Non-pigmented ciliary epithelial cell (primary cell): ENCODE measurements around the gene PTRH1.
"Not testable (repeated sequence)": the region's sequence is repeated elsewhere in the genome, so short reads cannot be mapped to it uniquely, and the experiment has no call there.

Source experiments
- DNase-seq: peaks from one replicate; pipeline ENCODE4 v3.0.0-alpha.2; 2010; ENCODE audit warnings: low read depth

PTRH1 gene, protein sequence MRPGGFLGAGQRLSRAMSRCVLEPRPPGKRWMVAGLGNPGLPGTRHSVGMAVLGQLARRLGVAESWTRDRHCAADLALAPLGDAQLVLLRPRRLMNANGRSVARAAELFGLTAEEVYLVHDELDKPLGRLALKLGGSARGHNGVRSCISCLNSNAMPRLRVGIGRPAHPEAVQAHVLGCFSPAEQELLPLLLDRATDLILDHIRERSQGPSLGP

DNA sequence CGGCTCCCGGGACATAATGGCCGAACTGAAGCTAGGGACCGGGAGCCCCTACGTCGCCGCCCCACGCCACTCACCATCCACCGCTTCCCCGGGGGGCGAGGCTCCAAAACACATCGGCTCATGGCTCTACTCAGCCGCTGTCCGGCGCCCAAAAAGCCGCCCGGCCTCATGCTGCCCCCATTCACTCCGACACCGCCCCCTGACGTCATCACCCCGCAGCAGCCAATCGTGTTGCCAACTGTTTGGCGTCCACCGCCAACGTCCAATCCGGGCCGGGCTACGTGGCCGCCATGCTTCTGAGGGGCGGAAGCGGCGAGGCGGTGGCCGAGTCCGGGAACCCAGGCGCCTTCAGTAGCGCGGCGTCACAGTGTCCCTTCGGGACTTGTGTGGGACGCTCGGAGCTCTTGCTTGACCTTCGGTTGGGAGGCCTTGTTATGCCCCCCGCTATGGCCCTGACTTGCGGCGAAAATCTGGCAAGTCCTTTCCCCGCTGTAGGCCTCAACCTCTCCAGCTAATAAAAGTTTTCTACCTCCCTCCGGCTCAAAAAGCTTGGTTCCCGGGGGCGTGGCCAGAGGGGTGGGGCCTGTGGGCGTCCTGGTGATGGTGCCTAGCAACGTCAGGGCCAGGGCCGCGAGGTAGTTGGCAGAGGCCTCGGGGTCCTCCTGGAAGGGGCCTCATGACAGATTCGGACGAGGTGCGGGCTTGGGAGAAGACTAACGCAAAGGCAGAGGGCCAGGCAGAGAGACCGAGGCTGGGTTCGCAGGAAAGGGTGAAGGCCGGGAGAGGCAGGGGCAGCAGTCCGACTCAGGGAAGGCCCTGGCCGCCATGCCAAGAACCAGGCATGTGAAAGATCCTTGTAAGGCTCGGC is at the start of gene PTRH1, which contains the start of gene TTC16:
PTRH1 (minus strand) TSS at position 194 of the 868 bp plus-strand sequence; CDS start at position 170, 24 bp downstream.
TTC16 (plus strand) TSS at position 610 of the 868 bp plus-strand sequence; CDS start at position 677, 67 bp downstream.
- peak; percentile 50 for DNase-seq

DNA sequence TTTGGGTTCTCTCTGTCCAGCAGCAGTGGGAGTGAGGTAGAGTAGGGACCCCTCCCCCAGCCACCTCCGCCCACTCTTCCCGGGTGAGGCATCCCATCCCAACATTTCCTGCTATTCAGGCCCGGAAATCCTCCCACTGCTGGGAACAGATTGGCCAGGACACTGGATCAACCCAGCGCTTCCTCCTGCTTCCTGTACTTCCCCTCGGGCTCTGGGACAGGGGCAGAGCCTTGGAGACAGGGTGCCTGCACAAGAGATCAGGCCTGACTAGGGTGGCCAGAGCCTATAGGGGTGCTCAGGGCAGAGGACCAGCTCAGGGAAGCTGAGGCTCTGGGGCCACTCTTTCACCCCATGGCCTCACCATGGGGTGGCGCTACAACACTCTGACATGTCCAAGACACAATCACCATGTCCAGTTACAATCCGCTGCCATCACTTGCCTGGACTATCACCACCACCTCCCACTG is 48.5 kb upstream of the PTRH1 start:
- DNase-seq, result no peak

DNA sequence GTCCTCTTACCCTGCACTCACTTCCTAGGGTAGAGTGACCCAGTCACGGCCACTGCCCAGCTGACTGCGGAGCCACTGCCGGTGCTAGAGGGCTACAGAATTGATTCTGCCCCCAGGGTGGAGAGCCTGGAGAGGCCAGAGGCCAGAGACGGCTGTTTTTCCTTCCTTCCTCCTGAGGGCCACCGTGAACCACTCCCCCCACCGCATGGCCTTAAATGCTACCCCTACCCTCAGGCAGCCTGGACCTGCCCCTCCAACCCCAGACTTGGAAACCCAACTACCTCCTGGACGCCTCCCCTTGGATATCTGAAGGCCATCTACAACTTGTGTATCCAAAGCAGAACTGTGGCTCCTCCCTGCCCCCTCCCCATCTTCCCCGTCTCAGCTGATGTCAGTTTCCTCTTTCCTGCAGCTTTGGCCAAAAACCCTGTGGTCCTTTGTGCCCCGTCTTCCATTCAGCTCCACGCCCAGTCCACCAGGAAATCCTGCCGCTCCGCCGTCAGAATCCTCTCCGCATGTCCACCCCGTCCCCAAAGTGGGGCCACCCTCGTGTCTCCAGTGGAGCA is 46.7 kb upstream of the PTRH1 start:
- DNase-seq, result no peak

DNA sequence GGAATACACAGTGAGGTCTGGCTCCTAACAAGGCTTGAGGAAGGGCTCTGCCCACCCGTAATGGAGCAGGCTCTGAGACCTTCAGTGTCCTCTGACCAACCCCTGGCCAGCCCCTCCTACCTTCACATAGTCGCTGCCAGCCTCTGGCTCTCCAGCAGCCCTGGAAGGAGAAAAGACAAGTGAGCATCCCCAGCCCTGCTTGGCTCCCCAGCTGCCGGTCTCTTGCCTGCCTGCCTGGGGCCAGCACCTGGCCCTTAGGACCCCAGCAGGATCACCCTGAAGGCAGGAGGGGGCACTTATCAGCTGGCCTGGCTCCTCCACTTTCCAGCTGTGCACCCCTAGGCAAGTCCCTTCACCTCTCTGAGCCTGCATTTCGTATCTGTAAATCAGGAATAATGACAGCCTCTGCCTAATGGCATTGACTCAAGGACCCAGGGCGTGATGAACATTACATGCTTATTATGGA is 46.1 kb upstream of the PTRH1 start:
- no peak for DNase-seq

DNA sequence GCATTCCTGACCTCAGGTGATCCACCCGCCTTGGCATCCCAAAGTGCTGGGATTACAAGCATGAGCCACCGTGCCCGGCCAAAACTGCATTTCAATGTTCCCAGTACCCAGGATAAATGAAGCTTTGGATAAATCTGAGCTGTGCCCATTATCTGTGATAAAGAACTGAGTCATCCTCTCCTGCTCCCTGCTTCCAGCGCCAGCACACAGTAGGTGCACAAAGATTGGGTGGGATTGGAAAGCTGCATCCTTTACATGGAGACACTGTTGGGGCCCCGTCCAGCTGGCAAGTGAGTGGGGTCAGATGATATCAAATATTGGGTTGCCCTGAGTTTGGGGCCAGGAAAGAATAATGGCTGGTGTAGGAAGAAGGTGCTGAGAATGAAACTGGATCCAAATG is 45.6 kb upstream of the PTRH1 start:
- DNase-seq, result no peak

DNA sequence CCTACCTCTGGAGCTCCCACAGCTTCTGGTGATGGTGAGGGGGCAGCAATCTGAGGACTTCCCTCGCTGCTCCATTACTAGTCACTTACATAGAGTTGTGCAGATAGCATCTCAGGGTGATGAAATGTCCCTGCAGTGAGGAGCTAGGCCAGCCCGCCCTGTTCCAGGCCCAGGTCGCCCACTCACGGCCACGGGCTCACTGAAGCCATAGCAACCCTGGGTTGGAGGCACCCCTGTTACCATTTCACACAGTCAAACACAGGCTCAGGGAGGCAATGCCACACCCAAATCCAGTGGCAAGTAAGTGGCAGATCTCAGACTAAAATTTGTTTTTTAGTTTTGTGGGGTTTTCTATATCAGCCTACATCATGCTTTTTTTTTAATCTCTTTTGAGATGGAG is 43.4 kb upstream of the PTRH1 start:
- DNase-seq, result no peak

DNA sequence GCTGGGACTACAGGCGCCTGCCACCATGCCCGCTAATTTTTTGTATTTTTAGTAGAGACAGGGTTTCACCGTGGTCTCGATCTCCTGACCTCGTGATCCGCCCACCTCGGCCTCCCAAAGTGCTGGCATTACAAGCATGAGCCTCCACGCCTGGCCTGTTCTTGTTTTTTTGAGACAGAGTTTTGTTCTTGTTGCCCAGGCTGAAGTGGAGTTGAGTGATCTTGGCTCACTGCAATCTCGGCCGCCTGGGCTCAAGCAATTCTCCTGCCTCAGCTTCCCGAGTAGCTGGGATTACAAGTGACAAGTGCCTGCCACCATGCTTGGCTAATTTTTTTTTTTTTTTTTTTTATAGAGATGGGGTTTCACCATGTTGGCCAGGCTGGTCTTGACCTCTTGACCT is 41.3 kb upstream of the PTRH1 start:
- not testable (repeated sequence) for DNase-seq

DNA sequence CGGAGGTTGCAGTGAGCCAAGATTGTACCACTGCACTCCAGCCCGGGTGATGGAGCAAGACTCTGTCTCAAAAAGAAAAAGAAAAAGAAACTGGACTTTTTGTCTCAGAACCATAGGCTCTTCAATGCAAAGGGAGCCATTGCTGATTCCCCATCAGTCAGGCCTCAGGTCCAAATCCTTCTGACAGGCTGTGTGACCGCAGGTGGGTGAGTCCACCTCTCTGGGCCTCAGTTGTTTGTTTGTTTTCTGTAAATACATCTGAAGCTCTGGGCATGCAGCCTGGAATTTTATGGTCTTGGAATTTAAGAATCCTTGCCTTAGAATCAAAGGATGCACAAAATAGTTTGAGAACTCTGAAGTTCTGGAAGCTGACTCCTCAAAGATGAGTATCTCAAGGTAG is 40.8 kb upstream of the PTRH1 start:
- no peak for DNase-seq

DNA sequence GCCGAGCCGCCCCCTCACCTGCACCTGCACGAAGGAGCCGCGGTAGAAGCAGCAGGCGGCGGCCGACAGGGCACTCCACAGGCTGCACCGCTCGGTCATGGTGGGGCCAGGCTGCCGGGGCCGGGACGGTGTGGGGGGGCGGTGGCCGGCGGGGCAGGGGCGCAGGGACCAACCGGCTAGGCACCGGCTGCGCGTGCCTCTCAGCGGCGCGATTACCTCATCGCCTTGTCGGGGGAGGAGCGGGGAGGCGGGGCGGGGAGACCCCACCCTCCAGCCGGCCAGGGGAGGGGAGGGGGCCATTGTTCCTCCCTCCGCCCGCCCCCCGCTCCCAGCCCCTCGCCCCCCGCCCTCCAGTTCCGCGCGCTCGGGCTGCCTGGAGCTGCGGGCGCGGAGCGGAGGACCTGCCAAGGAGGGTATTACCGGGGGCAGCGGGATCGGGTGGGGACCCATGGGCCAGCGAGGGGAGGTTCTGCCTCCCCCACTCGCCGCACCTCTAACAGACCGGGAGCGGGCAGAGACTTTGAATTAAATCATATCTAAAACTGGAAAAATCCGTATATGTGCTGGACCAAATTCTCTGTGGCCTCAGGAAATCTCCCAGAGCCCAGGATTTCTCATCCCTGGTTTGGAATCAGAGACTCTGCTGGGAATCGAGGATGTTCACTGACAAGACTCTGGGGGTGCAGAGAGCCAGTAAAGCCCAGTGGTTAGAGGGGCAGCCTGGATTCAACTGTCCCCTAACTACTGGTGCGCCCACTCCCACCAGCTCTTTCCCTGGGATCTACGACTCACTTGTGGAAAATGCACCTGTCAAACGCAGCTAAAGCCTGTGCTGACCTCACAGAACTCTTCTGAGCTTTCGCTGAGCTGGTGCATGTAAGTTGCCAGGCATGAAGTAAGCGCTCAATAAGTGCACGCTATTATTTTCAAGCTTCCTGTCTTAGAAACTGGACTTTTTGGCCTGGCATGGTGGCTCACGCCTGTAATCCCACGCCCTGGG is 39.9 kb upstream of the PTRH1 start:
- DNase-seq, result no peak

DNA sequence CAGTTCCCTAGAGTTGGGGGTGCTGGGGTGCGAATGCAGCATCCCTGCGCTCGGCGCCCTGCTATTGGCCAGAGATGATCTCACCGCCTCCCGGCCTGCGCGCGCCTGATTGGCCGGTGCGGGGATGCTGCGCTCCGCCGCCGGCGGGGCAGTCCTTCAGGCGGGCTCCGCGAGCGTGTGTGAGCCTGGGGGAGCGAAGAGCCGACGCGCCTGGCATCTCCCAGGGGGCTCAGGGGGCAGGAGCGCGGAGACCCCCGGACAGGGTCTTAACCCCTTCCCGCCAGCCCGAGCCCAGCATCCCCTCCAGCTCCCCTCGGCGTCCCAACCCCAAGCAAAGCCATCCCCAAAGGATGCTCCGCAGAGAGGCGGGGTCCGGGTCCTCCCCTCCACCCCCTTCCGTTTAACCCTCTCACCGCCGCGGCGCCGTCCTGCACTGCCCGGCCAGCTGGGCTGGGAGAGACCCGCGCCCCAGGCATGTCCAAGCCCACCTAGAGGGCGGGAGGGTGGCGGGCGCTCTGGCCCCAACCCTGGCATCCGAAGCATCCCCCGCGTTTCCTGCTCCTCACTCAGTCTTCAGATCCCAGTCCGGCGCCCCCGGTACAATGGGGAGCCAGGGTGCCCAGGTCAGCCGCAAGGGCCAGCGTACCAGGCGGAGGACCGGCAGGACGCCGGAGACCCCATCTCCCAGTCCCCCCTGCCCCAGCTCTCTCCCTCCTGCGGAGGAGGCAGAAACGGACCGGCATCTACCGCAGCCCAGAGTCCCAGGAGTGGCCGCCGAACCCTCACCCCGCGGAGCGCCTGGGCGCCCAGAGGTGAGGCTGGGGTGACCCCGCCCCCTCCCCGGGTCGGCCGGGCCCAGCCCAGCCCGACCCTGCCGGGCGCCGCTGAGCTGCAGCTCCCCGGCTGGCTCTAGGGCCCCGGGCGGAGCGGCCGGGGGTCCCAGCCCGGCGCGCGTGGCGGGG is 38.9 kb upstream of the PTRH1 start:
- no peak for DNase-seq

DNA sequence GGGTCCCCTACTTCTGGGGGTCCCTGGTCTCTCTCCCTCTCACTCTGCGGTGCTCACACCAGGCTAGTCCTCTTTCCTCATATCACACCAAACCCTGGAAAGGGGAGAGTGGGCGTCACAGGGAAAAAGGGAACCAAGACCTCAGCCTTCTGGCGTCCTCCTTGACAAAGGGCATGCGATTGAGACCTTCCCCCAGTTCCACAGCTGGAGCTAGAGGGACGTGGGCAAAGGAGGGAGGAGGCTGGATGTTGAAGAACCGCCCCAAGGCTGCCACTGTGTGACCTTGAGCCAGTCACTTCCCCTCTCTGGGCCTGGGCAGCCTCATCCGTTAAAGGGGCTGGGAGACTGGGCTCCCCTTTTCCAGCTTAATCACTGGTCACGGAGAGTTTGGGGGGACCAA is 38.2 kb upstream of the PTRH1 start:
- DNase-seq, result no peak

DNA sequence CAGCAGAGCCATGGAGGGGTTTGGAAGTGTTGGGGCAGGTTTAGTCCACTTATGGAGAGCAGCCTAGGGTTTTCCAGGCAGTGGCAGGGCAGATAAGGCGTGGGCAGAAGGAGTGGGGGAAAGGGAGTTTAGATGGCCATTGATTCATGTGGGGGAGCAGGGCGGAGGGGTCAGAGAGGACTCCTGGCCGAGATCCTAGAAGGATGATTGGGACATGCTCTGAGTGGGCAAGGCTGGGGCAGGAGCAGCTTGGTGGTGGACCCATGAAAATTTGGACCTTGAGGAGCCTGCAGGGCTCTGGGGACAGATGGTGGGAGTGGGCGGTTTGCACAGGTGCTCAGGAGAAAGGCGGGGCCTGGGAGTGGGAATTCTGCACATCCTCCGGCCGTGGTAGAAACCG is 37.7 kb upstream of the PTRH1 start:
- DNase-seq, result no peak

DNA sequence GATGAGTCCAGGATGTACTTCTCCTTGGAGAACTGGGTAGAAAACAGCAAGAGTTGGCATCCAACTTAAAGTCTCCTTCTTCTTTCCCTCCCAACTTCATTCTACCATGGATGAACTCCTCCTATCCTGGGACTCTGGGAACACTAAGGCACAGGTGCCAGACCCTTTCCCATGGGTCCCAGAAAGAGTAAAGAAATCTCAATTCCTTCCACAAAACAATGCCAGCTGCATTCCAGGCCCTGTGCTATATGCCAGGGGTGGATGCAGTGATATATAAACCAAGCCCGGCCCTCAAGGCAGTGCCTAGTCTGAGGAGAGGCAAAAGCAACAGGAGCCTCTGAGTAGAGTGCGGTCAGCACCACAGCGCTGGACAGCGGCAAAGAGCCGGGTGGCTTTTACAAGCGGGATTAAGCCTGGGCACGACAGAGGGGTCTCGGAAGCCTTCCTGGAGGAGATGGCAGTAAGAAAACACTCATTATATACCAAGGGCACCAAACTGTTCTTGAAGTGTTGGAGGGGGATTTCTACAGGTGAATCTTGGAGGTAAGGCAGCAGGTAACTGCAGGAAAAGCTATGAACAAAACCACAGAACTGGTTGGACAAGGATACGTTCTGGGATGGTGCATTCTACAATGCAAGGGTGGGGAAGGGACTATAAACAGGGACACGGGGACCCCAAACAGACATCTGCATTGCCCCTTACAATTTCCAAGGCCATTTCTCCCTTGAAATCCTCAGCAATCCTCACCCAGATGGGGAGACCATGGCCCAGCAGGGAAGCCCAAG is 36.0 kb upstream of the PTRH1 start:
- DNase-seq, result no peak

DNA sequence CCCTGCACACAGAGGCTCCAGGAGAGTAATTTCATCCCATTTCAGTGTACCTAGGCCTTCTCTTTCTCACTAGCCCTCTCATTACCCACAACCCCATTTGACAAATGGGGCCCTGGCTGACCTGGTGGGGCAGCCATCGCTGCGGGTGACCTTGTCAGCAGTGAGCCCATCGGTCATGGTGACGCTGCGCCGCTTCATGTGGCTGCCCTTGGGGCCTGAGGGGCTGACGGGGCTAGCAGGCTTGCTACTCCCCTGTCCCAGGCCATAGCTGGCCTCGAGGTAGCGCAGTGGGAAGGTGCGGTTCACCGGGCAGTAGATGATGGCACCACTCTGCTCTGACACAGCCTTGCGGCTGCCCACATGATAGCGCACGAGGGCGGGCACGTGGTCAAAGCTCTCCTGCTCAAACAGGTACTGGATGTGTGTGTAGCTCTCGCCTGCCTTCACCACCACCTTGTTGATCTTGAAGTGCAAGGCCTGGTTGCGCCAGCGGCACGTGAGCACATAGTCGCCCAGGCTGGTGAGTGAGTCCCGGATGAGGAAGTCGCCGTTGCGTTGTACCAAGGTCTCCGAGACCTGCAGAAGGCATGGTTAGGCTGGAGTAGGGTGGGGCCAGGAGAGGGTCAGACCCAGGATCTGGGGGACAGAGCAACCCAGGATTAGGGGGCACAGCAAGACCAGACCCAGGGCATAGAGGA is 33.8 kb upstream of the PTRH1 start:
- no peak for DNase-seq

DNA sequence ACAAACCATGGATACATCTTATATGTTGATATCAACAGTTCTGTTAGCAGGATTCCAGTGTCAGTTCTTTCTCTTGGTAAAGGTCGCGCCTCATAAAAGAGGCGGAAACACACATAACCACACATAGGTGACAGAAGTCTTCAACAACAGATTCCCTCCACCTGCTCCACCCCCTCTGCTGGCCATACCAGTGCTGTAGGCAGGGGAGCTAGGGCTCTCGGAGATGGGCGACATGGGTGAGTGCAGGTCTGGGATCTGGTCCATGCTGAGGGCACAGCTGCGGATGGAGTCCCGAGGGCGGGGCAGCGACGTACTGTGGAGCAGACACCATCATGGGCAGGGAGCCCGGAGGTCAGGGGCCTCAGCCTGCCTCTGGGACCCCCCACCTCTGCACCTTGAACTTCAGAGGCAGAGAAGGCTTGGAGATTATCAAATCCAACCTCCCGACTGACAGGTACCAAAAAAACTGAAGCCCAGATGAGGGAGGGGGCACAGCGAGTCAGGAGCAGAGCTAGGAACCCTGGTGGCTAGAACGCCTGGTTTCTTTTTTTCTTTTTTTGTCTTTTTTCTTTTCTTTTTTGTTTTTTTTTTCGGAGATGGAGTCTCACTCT is 31.6 kb upstream of the PTRH1 start:
- DNase-seq, result no peak

DNA sequence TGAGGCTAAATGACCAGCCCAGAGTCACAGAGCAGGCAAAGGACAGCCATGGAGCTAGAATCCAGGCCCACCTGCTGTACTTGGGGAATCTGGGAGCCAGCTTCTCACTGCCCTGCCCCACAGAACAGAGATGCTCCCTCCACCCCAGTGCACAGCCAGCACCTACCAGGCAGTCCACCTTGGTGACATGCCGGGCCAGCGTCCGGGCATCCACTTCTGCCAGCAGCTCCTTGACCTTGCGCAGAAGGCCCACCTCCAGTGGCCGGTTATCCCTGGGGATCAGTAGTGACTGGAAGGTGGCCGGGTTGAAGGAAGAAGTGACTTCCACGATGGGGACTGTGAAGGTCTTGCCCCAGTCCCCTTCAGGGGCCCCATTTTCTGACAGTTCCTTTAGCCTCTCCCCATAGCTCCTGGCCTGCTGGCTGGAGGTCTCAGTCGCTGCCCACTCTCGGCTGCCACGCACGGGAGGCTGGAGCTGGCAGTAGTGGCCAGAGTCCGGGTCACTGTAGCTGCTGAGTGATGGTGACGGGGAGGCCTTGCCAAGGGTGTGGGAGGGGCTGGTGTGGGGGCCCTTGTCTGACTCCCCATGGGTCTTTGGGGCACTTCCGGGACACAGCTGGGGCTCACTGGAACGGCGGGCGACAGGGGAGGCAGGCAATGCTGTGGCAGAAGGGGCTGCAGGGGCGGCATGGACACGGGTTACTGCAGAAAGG is 29.1 kb upstream of the PTRH1 start:
- DNase-seq, result no peak

DNA sequence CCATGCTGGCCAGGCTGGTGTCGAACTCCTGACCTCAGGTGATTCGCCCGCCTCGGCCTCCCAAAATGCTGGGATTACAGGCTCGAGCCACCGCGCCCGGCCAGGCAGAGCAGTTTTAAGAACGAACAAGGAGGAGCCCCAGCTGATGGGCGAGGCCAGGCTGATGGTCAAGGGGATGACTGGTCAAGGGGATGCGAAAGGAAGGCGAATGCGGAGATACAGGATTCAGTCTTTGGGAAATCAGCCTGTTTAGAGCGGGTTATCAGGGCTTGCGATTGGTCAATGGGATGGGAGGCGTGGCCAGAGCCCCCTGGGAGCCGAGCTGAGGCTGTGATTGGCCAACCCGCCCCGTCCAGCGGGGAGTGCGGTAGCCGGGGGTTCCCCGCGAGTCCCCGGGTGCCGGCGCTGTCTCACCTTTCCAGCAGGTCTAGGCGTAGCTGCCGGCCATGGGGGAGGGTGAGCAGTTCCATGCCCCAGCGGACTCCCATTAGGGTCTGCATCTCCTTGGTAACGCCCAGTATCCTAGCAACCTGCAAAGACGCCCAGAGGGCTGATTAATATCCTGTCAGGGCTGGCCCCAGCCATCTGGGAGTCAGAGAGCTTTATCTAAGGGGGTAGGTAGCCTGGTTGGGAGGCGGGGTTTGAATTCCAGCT is 27.1 kb upstream of the PTRH1 start:
- DNase-seq, result peak; percentile 45
